ENCODE results near the gene SLC9A9.
"Not testable (repeated sequence)": the region's sequence is repeated elsewhere in the genome, so short reads cannot be mapped to it uniquely, and the experiment has no call there.

SLC9A9 gene

DNA sequence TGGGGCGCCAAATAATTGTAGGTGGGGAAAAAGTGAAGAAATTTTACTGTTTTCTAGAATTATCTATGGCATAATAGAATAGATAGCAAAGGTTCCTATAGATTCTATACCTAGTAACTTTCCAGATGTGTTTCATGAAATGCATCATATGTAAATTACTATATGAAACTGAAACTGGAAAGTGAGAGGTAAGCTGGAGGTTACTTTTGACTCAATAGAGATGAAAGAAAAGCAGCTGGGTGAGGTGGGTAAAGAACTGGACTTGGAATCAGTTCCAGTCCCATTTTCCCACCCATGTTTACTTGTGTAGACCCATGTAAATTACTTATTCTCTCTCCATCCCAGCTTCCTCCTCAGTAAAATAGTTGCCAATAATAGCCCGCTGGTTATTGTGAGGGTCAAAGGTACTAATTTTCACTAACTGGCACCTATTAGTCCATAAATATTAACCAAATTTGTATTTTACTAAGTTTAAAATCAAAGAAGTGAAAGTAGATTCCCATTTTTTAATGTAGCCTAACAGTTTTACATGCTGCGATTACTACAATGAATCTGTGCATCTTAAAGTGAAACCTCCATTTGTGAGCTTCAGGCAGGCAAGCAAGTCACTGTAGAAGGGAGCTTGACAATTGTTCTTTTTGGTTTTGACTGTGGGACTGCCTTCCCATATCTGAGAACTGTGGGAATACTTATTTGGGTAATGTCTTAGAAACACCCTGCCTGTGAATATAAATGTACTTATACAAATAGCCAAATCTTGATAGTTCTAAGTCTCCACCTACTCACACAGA, 312.1 kb downstream of the SLC9A9 start:
- no peak for DNase-seq

DNA sequence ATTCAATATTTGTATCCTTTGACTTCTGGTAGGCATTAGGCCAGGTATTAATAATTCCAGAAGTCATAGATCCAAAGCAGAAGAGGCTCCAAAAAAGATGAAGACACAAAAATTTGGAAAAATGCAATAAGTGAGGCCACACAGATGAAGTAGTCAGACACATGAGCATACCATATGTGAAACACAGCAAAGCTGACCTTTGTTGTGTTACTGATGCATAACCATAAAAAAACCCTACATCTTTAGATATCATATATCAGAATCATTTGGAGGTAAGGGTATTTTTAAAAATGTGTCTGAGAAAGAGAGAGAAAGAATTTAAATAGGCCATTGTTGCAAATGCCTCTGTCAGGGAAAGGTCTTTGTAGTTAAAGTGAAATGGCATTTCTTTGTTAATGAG, 314.9 kb downstream of the SLC9A9 start:
- no peak for DNase-seq

DNA sequence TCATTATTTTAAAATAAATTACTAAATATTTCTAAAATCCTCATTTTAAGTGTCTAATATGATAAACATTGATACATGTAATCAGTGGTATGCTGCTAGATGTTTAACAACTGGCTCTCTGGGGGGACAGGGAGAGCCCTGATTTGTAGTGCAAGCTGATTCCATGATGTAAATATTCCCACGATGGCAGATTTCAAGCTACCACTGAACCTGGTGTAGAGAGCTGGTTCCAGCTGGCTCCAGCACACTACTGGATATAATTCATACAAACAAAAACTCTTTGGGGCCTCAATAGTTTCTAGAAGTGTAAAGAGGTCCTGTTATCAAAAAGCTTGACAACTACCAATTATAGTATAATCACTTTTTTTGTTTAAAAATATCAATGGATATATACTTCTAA, 316.2 kb downstream of the SLC9A9 start:
- no peak for DNase-seq

DNA sequence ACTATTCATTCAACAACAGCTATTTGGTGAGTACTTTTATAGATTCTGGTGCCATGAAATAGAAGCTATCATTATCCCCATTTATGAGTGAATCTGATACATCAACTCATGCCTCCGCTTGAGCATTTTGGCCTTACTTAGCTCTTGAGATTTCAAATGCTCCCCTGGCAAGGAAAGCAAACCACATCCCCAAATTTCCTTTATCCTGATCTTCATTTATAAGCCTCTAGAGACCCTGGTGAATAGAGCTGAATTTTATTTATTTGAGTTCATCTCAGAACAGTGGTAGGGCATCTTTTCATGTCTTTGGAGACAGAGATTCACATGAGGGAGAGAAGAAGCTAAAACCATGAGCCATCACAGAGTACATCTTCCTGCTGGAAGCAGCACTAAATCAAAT, 317.2 kb downstream of the SLC9A9 start:
- no peak for DNase-seq

DNA sequence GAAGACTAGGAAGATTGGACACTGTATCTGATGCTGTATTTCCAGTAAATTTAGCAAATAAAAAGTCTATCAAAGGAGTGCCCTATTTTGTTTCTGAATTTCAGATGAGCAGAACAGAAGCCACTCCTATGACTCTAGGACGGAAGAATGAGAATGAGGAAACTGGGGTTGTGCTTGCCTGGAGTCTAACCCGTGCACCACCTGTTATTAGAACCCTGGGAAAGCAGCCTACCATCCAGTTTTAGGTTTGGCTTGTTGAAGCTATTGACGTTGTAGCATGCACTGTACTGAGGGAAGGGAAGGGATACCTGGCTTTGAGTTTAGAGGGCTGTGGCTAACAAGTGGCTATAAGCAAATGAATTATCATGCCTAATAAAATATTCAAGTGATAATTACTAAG, 318.5 kb downstream of the SLC9A9 start:
- no peak for DNase-seq

DNA sequence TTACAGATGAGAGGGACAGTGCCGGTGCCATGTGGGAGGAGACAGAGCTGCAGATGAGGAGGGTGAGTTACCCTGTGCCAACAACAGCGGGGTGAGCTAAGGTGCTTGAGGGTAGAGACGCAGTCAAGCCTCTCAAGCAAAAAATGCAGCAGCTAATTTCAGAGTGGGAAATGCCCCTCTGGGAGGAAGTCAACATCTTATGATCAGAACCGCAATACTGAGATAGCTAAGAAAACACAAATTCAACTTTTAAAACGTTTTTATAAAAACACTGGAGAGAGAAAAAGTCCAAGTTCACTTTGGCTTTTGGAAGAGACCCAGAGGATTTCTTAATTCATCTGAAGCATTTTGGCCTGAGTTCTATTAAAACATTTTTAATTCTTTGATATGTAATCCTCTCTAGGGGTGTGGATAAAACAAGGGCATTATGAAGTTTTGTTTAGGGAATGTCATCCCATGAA, 319.2 kb downstream of the SLC9A9 start:
- no peak for DNase-seq

DNA sequence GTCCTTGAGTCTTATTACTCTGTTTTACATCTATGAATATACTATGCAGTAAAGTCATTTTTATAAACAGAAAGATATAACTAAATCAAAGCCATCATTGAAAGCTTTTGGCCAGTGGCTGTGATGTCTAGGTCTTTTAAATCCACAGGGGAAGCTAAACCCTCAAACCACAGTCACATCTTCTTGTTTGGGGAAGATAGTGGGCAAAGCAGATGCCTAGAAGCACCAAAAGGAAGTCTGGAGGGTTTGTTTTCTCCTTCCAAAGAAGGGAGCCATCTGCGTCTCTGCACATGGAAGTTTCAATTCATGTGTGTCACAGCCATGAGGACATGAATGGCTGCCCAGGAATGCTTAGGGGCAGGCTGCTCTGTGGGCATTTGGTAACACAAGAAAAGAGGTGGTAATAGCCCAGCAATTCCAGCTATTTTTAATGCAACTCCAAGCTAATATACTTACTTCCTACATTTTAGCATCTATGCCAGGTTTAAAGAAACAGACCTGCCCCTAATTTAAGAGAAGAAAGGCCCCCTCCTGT, 322.2 kb downstream of the SLC9A9 start:
- DNase-seq: no peak

DNA sequence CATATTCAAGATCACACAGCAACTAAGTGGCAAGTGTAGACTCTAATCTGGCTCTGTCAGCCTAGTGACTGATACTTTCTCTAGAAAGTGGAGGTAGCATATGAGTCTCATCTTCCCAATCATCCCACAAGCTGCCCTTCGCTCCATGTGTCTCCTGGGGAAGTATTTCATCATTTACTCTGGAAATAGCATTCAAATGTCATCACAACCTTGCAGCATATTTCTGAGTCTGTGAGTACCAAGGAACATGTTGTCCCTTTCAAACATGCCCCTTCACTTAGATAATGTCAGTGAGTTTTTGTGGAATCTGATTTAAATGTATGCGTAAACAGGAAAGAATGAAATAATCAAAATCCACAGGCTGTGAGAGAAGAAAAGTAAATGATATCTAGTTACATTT, 322.9 kb downstream of the SLC9A9 start:
- no peak for DNase-seq

DNA sequence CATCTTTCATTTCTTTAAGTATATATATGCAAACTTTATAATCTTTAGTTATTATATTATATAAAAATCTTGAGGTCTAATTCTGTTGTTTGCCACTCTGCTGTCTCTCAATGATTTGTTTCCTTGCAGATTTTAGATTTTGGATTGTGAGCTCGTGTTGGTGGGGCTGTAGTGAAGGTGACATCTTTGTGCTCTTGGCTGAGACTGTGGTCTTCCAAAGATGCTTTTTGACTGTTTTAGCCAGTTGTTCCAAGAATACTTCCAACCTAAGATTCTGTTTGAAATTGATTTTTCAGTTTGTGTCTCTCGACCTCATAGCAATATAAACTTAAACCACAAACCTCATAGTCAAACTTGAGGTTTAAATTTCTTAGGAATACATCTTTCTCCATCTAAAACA, 326.5 kb downstream of the SLC9A9 start:
- no peak for DNase-seq

DNA sequence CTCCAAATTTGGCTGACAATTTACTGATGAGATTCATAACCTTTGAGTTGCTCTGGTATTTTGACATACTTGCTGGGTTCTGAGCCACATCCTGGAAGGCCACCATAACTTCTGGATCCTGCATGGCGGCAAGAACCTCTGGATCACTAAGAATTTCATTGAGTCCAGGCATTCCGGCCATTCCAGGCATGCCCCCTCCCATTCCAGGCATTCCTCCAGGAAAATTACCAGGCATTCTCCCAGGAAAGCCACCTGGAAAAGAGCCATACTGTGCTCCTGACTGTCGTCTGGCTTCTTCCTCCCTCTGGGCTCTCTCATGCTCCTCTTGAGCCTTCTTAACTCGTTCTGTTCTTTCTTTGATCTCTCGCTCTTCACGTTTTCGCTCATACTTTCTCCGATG, 331.1 kb downstream of the SLC9A9 start:
- not testable (repeated sequence) for DNase-seq

DNA sequence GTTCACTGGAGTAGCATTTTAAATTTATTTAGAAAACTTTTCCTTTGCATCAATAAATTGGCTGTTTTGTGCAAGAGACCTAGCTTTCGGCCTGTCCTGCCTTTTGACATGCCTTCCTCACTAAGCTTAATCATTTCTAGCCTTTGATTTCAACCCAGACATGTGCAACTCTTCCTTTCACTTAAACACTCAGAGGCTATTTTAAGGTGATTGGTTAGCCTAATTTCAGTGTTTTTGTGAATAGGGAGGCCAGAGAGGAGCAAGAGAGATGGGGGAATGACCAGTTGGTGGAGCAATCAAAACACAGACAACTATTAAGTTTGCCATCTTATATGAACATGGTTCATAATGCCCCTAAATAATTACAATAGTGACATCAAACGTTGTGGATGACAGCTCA, 333.4 kb downstream of the SLC9A9 start:
- no peak for DNase-seq

DNA sequence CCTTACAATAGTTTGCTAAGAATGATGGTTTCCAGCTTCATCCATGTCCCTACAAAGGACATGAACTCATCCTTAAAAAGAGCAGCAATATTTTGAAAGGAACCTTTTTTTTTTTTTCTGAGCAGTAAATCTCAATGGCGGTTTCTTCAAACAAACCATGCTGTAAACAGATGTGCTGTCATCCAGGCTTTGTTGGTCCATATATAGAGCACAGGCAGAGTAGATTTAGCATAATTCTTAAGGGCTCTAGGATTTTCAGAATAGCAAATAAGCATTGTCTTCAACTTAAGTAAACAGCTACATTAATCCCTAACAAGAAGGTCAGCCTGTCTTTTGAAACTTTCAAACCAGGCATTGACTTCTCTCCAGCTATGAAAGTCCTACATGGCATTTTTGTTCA, 334.2 kb downstream of the SLC9A9 start:
- no peak for DNase-seq

DNA sequence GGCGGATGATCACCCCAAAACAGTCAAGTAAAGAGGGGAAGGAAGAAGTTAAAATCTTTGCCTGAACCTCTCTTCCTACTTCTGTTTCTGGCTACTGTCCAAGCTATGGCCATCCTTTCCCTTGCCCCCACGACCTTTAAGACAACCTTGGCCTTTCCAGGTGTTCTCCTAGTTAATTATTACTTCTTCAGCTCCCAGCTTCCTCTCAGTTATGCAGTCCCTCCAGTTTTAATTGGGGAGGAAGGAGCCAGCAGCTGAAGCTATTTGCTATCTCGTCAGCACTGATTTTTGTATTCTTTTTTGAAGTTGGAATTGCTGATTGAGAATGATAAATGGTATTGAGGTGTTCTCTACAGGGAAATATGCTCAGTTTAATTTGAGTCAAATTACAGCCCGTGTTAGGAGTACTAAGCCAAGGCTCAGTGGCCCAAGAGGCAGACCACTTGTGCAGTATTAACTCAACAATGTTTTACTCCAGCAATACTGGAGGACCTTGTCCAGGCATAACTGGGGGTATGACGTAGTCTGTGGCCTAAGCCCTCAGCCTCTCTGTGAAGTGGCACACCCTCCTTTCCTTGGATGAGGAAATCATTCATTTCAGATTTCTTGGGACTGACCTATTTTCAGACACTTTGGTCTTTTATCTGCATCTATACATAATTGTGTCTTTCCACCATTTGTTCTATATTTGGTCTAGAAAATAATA, 336.9 kb downstream of the SLC9A9 start:
- DNase-seq: no peak

DNA sequence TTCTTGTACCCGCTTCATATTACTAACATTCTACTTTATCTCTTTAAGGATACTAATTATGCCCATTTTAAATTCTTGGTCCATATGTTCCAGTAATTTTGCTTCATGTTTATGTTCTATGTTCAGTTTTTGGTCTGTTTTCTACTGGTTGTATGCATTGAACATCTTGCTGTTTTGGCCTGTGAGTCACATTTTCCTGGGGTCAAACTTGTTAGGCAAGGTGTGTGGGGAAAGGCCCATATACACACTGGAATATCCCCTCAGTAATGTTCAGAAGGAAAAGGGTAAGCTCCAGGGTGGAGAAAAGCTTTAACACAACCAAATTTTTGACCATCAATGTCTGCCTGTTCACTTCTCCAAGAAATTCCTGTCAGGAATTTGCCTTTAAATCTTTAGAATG, 337.7 kb downstream of the SLC9A9 start:
- no peak for DNase-seq

DNA sequence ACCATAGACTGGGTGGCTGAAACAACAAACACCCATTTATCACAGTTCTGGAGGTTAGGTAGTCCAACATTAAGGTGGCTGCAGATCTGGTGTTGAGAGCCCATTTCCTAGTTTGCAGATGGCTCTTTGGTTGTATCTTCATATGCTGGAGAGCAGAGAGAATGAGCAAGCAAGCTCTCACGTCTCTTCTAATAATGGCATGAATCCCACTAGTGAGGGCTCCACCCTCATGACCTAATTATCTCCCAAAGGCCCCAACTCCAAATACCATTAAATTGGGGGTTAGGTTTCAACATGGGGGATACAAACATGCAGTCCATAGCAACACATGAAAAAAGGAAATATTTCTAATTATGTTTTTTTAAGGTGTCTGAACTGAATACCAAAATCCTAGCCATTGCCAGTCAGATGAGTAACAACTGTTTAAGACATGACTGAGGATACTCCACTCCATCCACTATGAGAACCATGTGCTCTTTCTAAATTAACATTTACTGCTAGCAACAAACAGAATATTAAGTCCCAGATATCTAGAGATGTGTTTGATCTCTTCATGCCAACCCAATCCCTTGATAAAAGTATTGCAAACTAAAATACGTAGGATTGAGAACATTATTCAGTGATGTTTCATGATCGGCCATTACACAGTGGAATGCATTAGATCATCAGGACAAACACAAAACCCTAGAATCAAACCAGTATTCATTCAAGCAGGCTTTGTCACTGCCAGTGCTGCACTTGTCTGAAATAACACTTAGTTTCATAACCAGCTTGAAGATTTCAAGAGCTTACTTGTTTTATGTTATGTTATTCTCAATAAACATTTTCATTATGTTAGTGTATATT, 340.3 kb downstream of the SLC9A9 start:
- no peak for DNase-seq

DNA sequence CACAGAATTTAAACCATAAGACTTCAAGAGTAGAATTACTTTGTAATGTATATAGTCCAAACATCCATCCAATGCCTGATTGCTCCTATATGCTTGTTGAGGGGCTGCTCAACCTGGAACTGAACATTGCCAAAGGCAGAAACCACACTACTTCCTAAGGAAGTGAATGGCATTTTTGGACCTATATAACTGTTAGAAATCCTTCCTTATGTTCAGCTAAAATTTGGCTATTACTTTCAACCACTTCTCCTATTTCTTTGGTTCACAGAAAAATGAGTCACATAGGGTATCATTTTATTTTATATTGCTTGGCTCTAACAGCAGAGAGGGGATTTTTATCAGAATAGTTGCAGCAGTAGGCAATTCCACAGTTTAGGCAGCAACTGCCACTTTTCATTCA, 342.1 kb downstream of the SLC9A9 start:
- DNase-seq: no peak

DNA sequence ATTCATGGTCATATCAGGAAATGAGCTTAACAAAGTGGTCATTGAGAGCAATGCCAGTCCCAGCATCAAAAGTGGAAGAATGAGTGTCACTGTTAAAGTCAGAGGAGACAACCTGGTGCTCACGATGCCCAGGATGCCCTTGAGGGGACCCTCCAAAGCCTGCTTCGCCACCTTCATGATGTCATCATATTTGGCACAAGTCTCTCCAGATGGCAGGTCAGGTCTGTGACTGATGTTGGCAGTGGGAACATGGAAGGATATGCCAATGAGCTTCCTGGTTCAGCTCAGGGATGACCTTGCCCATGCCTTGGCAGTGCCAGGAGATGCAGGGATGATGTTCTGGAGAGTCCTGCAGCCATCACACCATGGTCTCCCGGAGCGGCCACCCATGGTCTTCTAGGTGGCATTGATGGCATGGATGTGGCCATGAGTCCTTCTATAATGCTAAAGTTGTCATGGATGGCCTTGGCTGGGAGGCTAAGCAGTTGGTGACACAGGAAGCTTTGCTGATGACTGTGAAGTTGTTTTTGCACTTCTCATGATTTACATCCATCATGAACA, 344.9 kb downstream of the SLC9A9 start:
- no peak for DNase-seq

DNA sequence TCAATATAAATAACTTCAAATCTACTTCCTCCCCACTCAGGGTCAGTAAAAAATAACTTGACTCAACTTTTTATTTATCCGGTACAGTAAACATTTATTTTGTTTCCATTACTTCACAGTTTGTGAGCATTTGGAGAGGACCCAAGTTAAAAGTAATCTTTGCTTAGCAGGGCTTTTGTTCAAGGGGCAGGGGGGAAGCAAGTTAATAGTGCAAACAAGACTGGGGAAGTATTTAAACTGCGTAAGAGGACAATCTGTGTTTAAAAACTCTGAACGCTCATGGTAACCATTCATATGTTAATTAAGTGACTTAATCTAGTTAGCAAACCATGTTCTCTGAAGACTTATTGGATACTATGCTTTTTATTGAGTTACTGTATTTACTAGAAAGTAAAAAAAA, 346.2 kb downstream of the SLC9A9 start:
- no peak for DNase-seq

DNA sequence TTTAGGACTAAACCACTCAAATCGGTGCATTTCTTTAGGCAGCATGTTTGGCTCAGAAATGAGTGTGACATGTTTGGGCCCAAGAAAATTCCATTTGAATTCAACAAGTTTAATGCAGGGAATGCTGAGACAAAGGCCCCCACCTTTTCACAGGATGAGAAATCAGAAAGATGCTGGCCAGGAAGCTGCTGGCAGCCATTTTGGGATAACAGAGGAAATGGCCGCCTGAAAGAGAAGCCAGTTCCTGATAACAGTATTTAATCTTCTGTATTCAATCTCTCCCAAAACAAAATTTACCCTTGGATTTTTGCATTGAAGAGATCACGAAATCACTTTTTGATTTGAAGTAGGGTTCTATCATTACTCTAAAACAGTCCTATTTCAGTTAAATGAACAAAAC, 350.9 kb downstream of the SLC9A9 start:
- DNase-seq: no peak

DNA sequence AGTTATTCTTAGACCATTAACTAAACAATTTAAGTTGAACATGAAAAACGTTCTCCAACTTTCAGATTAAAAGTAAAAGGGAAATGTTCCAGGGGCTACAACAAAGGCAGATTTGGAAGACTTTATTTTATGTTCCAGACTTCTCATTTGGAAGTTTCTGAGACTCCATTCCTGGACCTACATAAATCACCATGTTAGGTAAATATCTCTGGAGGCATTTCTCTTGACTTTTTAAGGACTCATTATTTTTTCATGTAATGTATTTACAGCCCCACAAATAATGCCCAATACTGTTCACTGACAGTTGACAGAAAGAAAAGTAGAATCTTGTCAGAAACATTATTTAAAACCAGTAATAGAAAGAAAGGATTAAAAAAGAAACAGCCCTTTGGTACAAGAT, 352.1 kb downstream of the SLC9A9 start:
- no peak for DNase-seq

DNA sequence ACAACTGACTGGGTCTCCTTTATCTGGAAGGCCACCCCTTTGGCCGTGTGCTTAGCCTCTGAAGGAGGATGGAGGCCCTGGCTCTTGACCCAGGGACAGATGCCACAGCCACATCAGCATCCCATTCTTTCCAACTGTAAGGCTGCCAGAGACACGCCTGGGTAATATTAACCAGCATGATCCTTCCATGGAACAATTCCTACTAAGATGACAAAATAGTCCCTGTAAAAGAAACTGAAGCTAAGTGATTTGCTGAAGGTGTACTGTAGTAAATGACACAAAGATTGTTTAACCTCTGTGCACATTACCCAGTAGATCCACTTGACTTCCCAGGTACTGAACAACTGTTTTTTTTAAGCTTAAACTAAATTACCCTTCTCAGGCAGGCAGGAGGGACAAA, 352.7 kb downstream of the SLC9A9 start:
- no peak for DNase-seq

DNA sequence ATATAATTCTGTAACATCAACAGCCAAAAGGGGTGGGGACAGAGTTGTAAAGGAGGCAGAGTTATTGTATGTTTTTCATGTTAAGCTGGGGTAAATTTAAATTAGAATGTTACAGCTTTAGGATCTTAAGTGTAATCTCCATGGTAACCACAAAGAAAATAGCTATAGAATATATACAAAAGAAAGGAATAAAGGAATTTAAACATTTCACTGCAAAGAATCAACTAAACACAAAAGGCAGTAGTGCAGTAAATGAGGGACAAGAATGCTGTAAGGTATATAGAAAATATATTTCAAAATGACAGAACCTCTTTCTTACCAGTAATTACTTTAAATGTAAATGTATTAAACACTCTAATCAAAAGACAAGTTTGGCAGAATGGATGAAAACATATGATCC, 361.7 kb downstream of the SLC9A9 start:
- no peak for DNase-seq

Measured in DMS79 treated with DMSO at 0.1 percent for 48 hours (cell line).